ENCODE measurements around the gene INTS4.
"Not testable (repeated sequence)": the region's sequence is repeated elsewhere in the genome, so short reads cannot be mapped to it uniquely, and the experiment has no call there.

Gene INTS4

GRCh38 chr11:77883775-77884174, 110.7 kb downstream of the INTS4 start:
- no peak for TF ChIP-seq CTCF (IDR thresholded peaks at IDR 0.05; ENCODE audit: low read depth, low read length)

GRCh38 chr11:77882396-77882795, 112.1 kb downstream of the INTS4 start:
- H3K4me3 ChIP-seq (ENCODE audit: low read depth, low read length), result no peak overlapping the region
- TF ChIP-seq CTCF (IDR thresholded peaks at IDR 0.05; ENCODE audit: low read depth, low read length), result no peak

More at GRCh38 chr11:77883775-77884174, 110.7 kb downstream of the INTS4 start:
- no peak overlapping the region for H3K4me3 ChIP-seq (ENCODE audit: low read depth, low read length)

GRCh38 chr11:77879218-77879617, 115.2 kb downstream of the INTS4 start:
- no peak overlapping the region for H3K4me3 ChIP-seq (ENCODE audit: low read depth, low read length)
- 0 out of 2 replicates have a peak, but pooled peaks have one; percentile 3 for TF ChIP-seq CTCF (IDR thresholded peaks at IDR 0.05; ENCODE audit: low read depth, low read length)

- H3K4me3 ChIP-seq (ENCODE audit: low read depth, low read length), result not testable (repeated sequence)
These were observed 116.2 kb downstream of the INTS4 start for GRCh38 chr11:77878247-77878646.

GRCh38 chr11:77876045-77876444, 118.4 kb downstream of the INTS4 start:
- TF ChIP-seq CTCF (IDR thresholded peaks at IDR 0.05; ENCODE audit: low read depth, low read length), result no peak
- H3K4me3 ChIP-seq (ENCODE audit: low read depth, low read length), result no peak overlapping the region

- H3K4me3 ChIP-seq (ENCODE audit: low read depth, low read length), result no peak overlapping the region
- no peak for TF ChIP-seq CTCF (IDR thresholded peaks at IDR 0.05; ENCODE audit: low read depth, low read length)
These were observed 120.3 kb downstream of the INTS4 start for GRCh38 chr11:77874206-77874605.

- no peak for TF ChIP-seq CTCF (IDR thresholded peaks at IDR 0.05; ENCODE audit: low read depth, low read length)
- H3K4me3 ChIP-seq (ENCODE audit: low read depth, low read length), result no peak overlapping the region
These were observed 121.1 kb downstream of the INTS4 start for GRCh38 chr11:77873345-77873744.

- TF ChIP-seq CTCF (IDR thresholded peaks at IDR 0.05; ENCODE audit: low read depth, low read length), result no peak
These were observed 122.6 kb downstream of the INTS4 start for GRCh38 chr11:77871855-77872254.

More at GRCh38 chr11:77871855-77872254, 122.6 kb downstream of the INTS4 start:
- no peak overlapping the region for H3K4me3 ChIP-seq (ENCODE audit: low read depth, low read length)

Data from WI38 (cell line).